Measurements from ENCODE around the gene INVS.

Gene INVS

DNA sequence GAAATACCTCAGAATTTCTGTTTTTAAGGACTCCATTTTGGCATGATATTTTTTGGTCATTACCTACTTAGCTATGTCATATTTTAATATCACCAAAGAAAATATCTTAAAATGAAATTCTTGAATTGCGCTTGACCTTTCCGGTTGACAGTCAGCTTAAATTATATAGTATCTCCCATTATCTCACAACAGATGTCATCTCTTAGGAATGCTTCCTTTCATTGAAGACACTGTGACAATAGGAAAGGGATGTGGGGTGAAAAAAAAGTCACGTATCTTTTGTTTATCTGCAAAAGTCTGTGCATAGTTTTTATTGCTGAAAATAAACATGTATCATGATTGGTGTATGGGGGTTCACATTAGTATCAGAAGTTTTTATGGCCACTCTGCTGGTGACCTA lies 105.8 kb downstream of the INVS start:
- DNase-seq (ENCODE audit: low spot score), result no peak
- TF ChIP-seq, protein P1, sequence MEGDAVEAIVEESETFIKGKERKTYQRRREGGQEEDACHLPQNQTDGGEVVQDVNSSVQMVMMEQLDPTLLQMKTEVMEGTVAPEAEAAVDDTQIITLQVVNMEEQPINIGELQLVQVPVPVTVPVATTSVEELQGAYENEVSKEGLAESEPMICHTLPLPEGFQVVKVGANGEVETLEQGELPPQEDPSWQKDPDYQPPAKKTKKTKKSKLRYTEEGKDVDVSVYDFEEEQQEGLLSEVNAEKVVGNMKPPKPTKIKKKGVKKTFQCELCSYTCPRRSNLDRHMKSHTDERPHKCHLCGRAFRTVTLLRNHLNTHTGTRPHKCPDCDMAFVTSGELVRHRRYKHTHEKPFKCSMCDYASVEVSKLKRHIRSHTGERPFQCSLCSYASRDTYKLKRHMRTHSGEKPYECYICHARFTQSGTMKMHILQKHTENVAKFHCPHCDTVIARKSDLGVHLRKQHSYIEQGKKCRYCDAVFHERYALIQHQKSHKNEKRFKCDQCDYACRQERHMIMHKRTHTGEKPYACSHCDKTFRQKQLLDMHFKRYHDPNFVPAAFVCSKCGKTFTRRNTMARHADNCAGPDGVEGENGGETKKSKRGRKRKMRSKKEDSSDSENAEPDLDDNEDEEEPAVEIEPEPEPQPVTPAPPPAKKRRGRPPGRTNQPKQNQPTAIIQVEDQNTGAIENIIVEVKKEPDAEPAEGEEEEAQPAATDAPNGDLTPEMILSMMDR (IDR thresholded peaks at IDR 0.05), result no peak
- no peak overlapping the region for H3K27ac ChIP-seq
- H3K4me3 ChIP-seq, result no peak overlapping the region

DNA sequence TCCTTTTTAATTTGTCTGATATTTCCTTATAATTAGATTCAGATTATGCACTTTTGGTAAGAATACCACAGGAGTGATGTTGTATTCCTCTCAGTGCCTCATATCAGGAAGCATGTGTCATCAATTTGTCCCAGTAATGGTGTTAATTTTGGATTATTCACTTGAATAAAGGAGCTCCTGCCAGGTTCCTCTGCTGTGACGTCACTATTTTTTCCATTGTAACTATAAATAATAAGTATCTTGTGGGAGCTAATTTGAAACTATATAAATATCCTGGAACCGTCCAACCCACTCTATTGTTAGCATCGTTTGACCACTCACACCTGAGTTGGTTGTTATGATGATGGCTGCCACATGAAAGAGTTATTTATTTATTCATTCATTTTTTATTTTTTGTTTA lies 107.9 kb downstream of the INVS start:
- no peak overlapping the region for H3K27ac ChIP-seq
- no peak overlapping the region for H3K4me3 ChIP-seq
- TF ChIP-seq, protein P1 (IDR thresholded peaks at IDR 0.05), result no peak
- DNase-seq (ENCODE audit: low spot score), result no peak

DNA sequence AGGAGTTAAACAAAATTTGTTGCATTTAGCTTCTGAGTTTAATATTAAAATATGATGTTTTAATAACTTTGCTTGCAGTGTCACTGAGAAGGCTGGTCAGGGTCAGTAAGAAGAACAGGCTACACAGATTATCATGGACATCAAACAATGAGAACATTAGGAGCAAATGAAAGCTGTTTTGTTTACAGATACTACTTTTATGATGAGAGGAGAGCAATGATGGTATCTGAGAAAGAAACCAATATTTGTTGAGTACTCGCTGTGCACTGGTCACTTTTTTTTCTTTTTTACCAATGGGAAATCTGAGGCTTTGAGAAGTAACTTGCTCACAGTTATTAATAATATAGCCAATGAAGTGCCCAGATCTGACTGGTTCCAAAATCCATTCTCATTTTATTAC lies 109.6 kb downstream of the INVS start:
- TF ChIP-seq, protein P1 (IDR thresholded peaks at IDR 0.05), result no peak
- Histone ChIP-seq H3K4me3 (no peak overlapping the region), H3K27ac (no peak overlapping the region)
- DNase-seq (ENCODE audit: low spot score), result no peak

DNA sequence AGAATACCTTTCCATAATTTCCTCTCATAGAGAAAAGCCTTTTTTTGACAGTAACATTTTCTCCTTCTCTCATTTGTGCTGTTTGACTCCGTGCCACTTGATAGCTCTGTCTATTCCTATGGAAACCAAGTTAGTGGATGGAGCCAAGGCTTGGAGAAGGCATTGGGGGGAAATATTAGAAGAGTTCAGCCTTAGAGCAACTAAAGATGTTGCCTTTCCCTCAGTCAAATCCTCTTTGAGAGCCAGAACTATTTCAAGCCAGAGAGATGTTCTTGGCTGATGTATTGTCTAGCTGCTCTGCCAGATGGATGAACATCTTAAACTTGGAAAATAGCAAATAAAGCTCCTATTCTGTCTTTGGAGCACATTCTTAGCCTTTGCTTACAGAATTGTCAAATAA lies 112.4 kb downstream of the INVS start:
- no peak overlapping the region for H3K4me3 ChIP-seq
- no peak overlapping the region for H3K27ac ChIP-seq
- DNase-seq (ENCODE audit: low spot score), result no peak
- TF ChIP-seq, protein P1 (IDR thresholded peaks at IDR 0.05), result no peak

DNA sequence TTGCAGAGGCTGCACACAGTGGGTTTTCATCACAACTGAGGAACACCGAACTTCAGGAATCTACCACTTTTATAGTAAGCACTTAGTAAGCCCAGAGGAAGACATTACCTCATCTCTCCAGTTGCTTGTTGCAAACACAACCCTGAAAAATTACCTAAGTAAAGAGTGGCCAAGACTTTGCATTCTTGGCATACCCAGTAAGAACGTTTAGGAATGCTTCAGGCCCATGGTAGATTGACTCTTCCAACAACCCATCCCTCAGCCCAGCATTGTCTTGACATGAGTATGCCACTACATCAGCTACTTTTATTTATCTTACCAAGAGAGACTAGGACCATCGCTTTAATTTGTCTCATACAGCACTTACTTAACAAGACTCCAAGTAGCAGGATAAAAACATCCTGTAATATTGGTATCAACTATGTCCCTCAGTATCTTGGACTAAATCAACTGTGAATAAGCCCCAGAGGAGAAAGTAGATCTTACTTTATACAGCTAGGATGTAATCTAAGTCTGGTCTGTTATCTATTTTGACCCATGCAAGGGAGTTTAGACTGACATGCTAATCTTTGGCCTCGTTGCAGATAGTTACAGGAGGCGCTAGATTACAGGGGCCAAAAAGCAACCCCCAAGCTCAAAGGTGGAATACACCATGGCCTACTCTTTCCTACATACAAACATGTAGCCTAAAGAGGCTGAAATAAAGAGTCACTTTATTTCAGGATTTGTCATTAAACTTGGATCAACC lies 114.9 kb downstream of the INVS start:
- Histone ChIP-seq H3K27ac (no peak overlapping the region), H3K4me3 (no peak overlapping the region)
- TF ChIP-seq, protein P1 (IDR thresholded peaks at IDR 0.05), result no peak
- DNase-seq (ENCODE audit: low spot score), result no peak

DNA sequence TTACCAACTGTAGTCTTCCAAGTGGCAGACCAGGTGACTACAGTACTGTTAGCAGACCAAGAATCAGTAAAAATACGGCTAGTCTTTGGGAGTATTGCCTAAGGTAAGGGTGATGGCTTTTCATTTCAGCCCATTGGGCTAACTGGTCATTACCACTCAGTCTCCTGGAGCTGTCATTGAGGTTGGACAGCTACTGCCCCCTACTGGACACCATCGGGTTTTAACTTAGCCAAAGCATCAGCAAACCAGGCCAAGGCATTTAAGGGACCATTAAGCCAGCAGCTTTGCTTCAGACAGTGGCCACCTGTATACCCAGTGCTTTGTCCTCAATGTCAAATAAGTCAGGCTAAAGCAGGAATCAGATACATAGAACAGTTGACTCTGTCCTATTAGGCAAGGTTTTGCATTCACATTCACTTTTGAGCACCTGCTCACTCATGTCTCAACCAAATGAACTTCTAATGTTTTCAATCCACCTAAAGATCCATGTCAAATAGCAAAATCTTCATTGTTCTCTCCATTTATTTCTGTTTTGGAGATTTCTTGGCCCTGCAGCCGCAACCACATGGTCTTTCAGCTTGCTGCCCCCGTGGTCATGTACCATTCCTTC lies 117.2 kb downstream of the INVS start:
- no peak overlapping the region for H3K4me3 ChIP-seq
- DNase-seq (ENCODE audit: low spot score), result no peak
- TF ChIP-seq, protein P1 (IDR thresholded peaks at IDR 0.05), result no peak
- H3K27ac ChIP-seq, result no peak overlapping the region

DNA sequence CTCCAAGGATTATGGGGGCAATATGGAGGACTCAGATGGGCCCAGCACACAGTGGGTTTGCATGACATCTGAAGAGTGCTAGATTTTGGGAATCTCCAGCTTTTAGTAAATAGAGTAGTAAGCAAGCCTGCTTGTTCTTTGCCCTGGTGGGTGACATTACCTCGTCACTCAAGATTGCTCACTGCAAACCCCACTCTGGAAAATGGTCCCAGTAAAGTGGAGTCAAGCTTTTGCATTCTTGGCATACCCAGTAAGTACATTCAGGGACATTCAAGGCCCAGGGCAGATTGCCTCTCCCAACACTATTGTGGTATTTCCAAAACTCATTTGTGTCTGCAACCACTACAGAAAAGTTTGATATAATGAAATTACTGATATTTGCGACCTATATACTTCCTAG lies 118.5 kb downstream of the INVS start:
- no peak for DNase-seq (ENCODE audit: low spot score)
- no peak overlapping the region for H3K4me3 ChIP-seq
- TF ChIP-seq, protein P1 (IDR thresholded peaks at IDR 0.05), result no peak
- no peak overlapping the region for H3K27ac ChIP-seq

Measured in coronary artery (tissue), 2 donors.